Trophoblast cell (in vitro differentiated cells and primary cell): Measurements from ENCODE around the gene ECE2.

Experiments
- DNase-seq, 2 donors: peaks; one replicate each; pipeline ENCODE4 v3.0.0-alpha.2; 2016
- H2AFZ ChIP-seq: 2 replicates; pipeline ENCODE4 v1.6.1; 2013; ENCODE audit warnings: low read length, moderate library complexity, mild to moderate bottlenecking; ENCODE audit not compliant: insufficient read depth, poor library complexity
- H2AK5ac ChIP-seq: 2 replicates; pipeline ENCODE4 v1.6.1; 2013; ENCODE audit warnings: mild to moderate bottlenecking, low read length
- H2BK120ac ChIP-seq: 2 replicates; pipeline ENCODE4 v1.6.1; 2013; ENCODE audit warnings: low read length, mild to moderate bottlenecking, moderate library complexity; ENCODE audit not compliant: insufficient read depth, poor library complexity
- H2BK12ac ChIP-seq: 2 replicates; pipeline ENCODE4 v1.6.1; 2013; ENCODE audit warnings: mild to moderate bottlenecking, low read length, moderate library complexity
- H2BK5ac ChIP-seq: 2 replicates; pipeline ENCODE4 v1.6.1; 2013; ENCODE audit warnings: low read length, low read depth, moderate library complexity, mild to moderate bottlenecking; ENCODE audit not compliant: poor library complexity
- H3K14ac ChIP-seq: 2 replicates; pipeline ENCODE4 v1.6.1; 2013; ENCODE audit warnings: mild to moderate bottlenecking, low read length
- H3K18ac ChIP-seq: 2 replicates; pipeline ENCODE4 v1.6.1; 2013; ENCODE audit warnings: mild to moderate bottlenecking, low read length
- H3K23ac ChIP-seq: 2 replicates; pipeline ENCODE4 v1.6.1; 2013; ENCODE audit warnings: low read length
- H3K27ac ChIP-seq: 2 replicates; pipeline ENCODE4 v1.5.1; 2013; ENCODE audit warnings: low read depth, mild to moderate bottlenecking, inconsistent platforms, low read length, moderate library complexity
- H3K27me3 ChIP-seq: 2 replicates; pipeline ENCODE4 v1.6.1; 2013; ENCODE audit warnings: inconsistent platforms, mild to moderate bottlenecking, low read length, moderate library complexity; ENCODE audit not compliant: insufficient read depth
- H3K36me3 ChIP-seq, 2 experiments: 1 replicate in 1 of 2; 2 replicates in 1 of 2; pipeline ENCODE4 v1.6.1; 2013; ENCODE audit warnings: low read length in 2 of 2, mild to moderate bottlenecking in 2 of 2, moderate library complexity in 1 of 2; ENCODE audit not compliant: insufficient read depth in 2 of 2, control insufficient read depth in 1 of 2
- H3K4ac ChIP-seq: 2 replicates; pipeline ENCODE4 v1.6.1; 2013; ENCODE audit warnings: low read depth, mild to moderate bottlenecking, low read length, moderate library complexity
- H3K4me1 ChIP-seq, 2 experiments: 1 replicate in 1 of 2; 2 replicates in 1 of 2; pipeline ENCODE4 v1.6.1; 2013; ENCODE audit warnings: low read length in 2 of 2, mild to moderate bottlenecking in 2 of 2, moderate library complexity in 1 of 2; ENCODE audit not compliant: insufficient read depth in 2 of 2, control insufficient read depth in 1 of 2
- H3K4me2 ChIP-seq: 2 replicates; pipeline ENCODE4 v1.6.1; 2013; ENCODE audit warnings: inconsistent platforms, mild to moderate bottlenecking, low read length, moderate library complexity
- H3K4me3 ChIP-seq: 2 replicates; pipeline ENCODE4 v1.5.1; 2013; ENCODE audit warnings: mild to moderate bottlenecking, low read depth, low read length, inconsistent platforms
- H3K79me1 ChIP-seq: one replicate; pipeline ENCODE4 v1.6.1; 2013; ENCODE audit warnings: low read length
- H3K79me2 ChIP-seq: 2 replicates; pipeline ENCODE4 v1.6.1; 2013; ENCODE audit warnings: low read length, mild to moderate bottlenecking; ENCODE audit not compliant: control insufficient read depth, insufficient read depth, poor library complexity
- H3K9ac ChIP-seq: 2 replicates; pipeline ENCODE4 v1.6.1; 2013; ENCODE audit warnings: mild to moderate bottlenecking, low read length
- H3K9me3 ChIP-seq: 2 replicates; pipeline ENCODE4 v1.6.1; 2013; ENCODE audit warnings: low read depth, mild to moderate bottlenecking, control low read depth, inconsistent platforms, low read length; ENCODE audit not compliant: insufficient read depth
- H4K12ac ChIP-seq: 2 replicates; pipeline ENCODE4 v1.6.1; 2013; ENCODE audit warnings: low read depth, mild to moderate bottlenecking, low read length, moderate library complexity
- H4K8ac ChIP-seq: 2 replicates; pipeline ENCODE4 v1.6.1; 2013; ENCODE audit warnings: low read depth, mild to moderate bottlenecking, low read length, moderate library complexity
- H4K91ac ChIP-seq: one replicate; pipeline ENCODE4 v1.6.1; 2013; ENCODE audit warnings: low read depth, mild to moderate bottlenecking, low read length, moderate library complexity
- WGBS: extraction: QIAGEN DNeasy Blood & Tissue Kit; methylation state at CpG from one replicate; pipeline ENCODE4 v1.1.7; 2013; ENCODE audit warnings: missing lambda C conversion rate; ENCODE audit not compliant: insufficient read length, insufficient coverage; ENCODE audit errors: extremely low coverage; 5-methylcytosine and 5-hydroxymethylcytosine counted together

Gene ECE2

GRCh38 chr3:184241447-184242296 is 34.1 kb upstream of the ECE2 start:
- no peak overlapping the region for H3K4ac ChIP-seq
- H3K4me1 ChIP-seq, result no peaks in the 10 kb centered on the region
- H4K8ac ChIP-seq, result no peak overlapping the region
- no peak overlapping the region for H3K14ac ChIP-seq
- H2BK5ac ChIP-seq, result no peak overlapping the region
- no peak overlapping the region for H2AFZ ChIP-seq
- H3K23ac ChIP-seq, result no peak overlapping the region
- H2BK120ac ChIP-seq, result no peak overlapping the region
- H3K9me3 ChIP-seq, result no peaks in the 10 kb centered on the region
- no peak overlapping the region for H3K18ac ChIP-seq
- no peak overlapping the region for H3K9ac ChIP-seq
- no peaks in the 10 kb centered on the region for H3K79me2 ChIP-seq
- H4K91ac ChIP-seq, result no peak overlapping the region
- peaks cover 27 to 34% of the 10 kb centered on the region in 2 experiments for H3K36me3 ChIP-seq
- no CpG with 5 or more reads among the region's 46 CpGs for WGBS
- no peaks in the 10 kb centered on the region for H3K27me3 ChIP-seq
- no peaks in the 10 kb centered on the region for H3K79me1 ChIP-seq
- no peak overlapping the region for H2AK5ac ChIP-seq
- DNase-seq, result peak; percentile 91 to 92
- no peak overlapping the region for H2BK12ac ChIP-seq
- no peak overlapping the region for H4K12ac ChIP-seq
- H3K4me3 ChIP-seq, result no peak overlapping the region
- H3K4me2 ChIP-seq, result no peak overlapping the region
- H3K27ac ChIP-seq, result no peak overlapping the region

GRCh38 chr3:184242297-184242685 is 33.5 kb upstream of the ECE2 start:
- Histone ChIP-seq H3K4ac (no peak overlapping the region), H3K79me1 (no peaks in the 10 kb centered on the region), H4K91ac (no peak overlapping the region), H2AK5ac (no peak overlapping the region), H3K18ac (no peak overlapping the region), H3K27me3 (no peaks in the 10 kb centered on the region), H4K8ac (no peak overlapping the region), H2BK120ac (no peak overlapping the region), H3K4me1 (no peaks in the 10 kb centered on the region), H3K4me3 (no peak overlapping the region), H3K23ac (no peak overlapping the region), H2BK12ac (no peak overlapping the region), H3K36me3 (peaks cover 27 to 34% of the 10 kb centered on the region in 2 experiments), H4K12ac (no peak overlapping the region), H3K9ac (no peak overlapping the region), H3K4me2 (no peak overlapping the region), H2AFZ (no peak overlapping the region), H3K14ac (no peak overlapping the region), H2BK5ac (no peak overlapping the region), H3K79me2 (no peaks in the 10 kb centered on the region), H3K27ac (no peak overlapping the region), H3K9me3 (no peaks in the 10 kb centered on the region)
- DNase-seq, result no peak
- WGBS, result no CpG with 5 or more reads among the region's 5 CpGs

GRCh38 chr3:184248454-184249411 is 27.1 kb upstream of the ECE2 start, which contains the start of gene ALG3:
ALG3 (minus strand) TSS chr3:184248962; CDS start chr3:184248940, 22 bp downstream.
- peak within 1 kb of the TSS; percentile 61 for H2BK120ac ChIP-seq
- peaks cover 2% of the 10 kb centered on the region for H3K9me3 ChIP-seq
- peak within 1 kb of the TSS; percentile 16 for H3K23ac ChIP-seq
- H2BK12ac ChIP-seq, result no peak within 1 kb of the TSS
- peak within 1 kb of the TSS; percentile 60 for H3K27ac ChIP-seq
- peak within 1 kb of the TSS; percentile 98 for H4K8ac ChIP-seq
- peaks cover 15 to 18% of the 10 kb centered on the region in 2 experiments for H3K36me3 ChIP-seq
- peak within 1 kb of the TSS; percentile 93 for H3K18ac ChIP-seq
- H3K9ac ChIP-seq, result peak within 1 kb of the TSS; percentile 90
- peak; percentile 88 to 97 for DNase-seq
- H2AFZ ChIP-seq, result peak within 1 kb of the TSS; percentile 95
- peak within 1 kb of the TSS; percentile 95 for H3K14ac ChIP-seq
- H3K27me3 ChIP-seq, result no peaks in the 10 kb centered on the region
- peak within 1 kb of the TSS; percentile 83 for H2BK5ac ChIP-seq
- no peak within 1 kb of the TSS for H2AK5ac ChIP-seq
- H3K4me1 ChIP-seq, result peaks cover 0 to 4% of the 10 kb centered on the region in 2 experiments
- peak within 1 kb of the TSS; percentile 79 for H4K91ac ChIP-seq
- peak within 1 kb of the TSS; percentile 92 for H3K4me2 ChIP-seq
- peaks cover 10% of the 10 kb centered on the region for H3K79me2 ChIP-seq
- WGBS, result no CpG with 5 or more reads among the region's 49 CpGs
- peak within 1 kb of the TSS; percentile 77 for H3K4ac ChIP-seq
- peak within 1 kb of the TSS; percentile 100 for H3K4me3 ChIP-seq
- H3K79me1 ChIP-seq, result peaks cover 13% of the 10 kb centered on the region
- H4K12ac ChIP-seq, result peak within 1 kb of the TSS; percentile 93
